Measurements from ENCODE around the gene SEMA4C.

Gene SEMA4C

GRCh38 chr2:96839875-96840850 lies 29.7 kb downstream of the SEMA4C start:
- no peak for FAIRE-seq

DNA sequence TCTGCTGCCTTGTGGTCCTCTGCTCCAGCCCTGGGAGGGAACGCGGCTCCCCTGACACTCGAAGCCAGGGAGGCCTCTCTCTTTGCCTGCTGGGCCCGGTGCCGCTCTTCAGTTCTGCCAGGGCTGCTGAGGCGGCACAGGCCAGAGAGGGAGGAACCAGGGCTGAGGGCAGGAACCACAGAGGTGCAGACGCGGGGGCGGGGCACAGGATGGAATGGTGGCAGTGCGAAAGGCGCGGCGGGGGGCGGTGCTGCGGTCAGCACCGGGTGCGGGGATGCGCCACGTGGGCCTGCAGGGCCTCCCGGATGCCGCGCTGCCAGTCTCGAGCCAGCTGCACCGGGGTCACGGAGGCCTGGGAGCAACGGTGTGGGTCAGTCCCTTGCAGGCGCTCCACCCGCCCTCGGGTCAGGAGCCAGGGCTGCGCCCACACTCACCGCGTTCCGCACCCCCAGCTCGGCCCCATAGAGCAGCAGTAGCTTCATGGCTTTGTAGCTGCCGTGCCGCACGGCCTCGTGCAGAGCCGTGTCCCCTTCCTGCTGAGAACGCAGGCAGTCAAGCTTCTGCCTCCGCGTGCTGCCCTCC lies 30.5 kb downstream of the SEMA4C start:
- FAIRE-seq = no peak

- no peak for FAIRE-seq
Observed at GRCh38 chr2:96838345-96839292, 31.3 kb downstream of the SEMA4C start.

GRCh38 chr2:96837575-96837974 lies 32.3 kb downstream of the SEMA4C start:
- FAIRE-seq = no peak

- no peak for FAIRE-seq
Observed at GRCh38 chr2:96835830-96836229, 34.0 kb downstream of the SEMA4C start.

DNA sequence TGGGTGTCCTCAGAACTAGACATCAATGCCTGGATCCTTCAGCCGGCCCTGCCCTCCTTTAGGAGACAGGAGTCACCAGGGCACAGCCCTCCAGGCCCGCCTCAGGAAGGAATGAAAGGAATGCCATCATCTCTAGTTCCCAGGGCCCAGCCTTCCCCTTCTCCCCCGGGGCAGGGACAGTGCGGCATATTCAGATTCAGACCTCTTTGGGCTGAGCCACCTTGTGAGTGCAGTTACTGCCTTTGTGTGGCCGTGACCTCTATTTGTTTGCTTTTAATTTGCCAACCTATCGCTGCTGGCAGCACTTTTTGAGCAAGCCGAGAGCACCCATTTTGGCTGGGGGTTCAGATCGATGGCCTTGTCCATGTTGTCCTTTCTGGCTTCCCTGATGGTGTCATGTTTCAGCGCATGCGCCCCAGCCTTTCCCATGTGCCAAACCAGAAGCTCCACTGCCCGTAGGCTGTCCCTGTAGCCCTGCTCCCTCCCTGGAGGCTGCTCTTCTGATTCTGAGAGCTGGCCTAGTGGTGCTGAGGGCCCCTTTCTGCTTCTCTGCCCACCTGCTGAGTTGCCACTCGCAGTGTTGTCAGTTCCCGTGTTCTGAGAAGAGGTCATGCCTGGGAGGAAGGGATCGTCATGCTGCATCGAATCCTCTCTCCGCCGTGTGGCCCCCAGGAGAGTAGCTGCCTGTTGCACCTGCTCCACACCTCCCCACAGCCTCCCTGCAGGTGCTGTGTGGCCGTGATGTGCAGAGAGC lies 36.9 kb downstream of the SEMA4C start:
- no peak for FAIRE-seq

- no peak for FAIRE-seq
Observed at GRCh38 chr2:96832408-96832753, 37.5 kb downstream of the SEMA4C start.

GRCh38 chr2:96831679-96832078 lies 38.2 kb downstream of the SEMA4C start:
- no peak for FAIRE-seq

DNA sequence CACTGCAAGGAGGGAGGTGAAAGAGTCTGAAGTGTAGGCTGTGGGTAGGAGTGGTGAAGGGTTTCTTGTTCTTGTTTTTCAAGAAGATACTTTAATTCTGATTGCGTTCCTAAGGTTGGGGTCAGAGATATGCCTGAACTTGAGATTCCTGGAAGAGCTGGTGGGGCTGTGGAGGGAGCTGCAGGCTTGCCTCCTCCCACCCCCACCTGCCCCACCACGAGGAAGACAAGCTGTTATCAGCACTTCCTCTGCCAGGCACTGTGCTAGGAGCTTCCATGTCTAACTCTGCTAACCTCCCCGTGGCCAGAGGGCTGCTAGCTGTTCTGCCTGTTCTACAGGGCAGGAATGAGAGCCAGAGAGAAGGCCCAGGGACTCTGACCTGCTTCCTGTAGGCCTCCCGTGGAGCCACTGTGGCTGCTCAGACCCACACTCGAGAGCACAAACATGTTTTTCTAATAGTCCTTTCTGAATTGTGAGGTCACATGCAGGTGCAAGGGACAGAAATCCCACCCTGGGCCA lies 39.8 kb downstream of the SEMA4C start:
- no peak for FAIRE-seq

GRCh38 chr2:96828874-96829273 lies 41.0 kb downstream of the SEMA4C start:
- FAIRE-seq = no peak

- no peak for FAIRE-seq
Observed at GRCh38 chr2:96828436-96828835, 41.4 kb downstream of the SEMA4C start.

DNA sequence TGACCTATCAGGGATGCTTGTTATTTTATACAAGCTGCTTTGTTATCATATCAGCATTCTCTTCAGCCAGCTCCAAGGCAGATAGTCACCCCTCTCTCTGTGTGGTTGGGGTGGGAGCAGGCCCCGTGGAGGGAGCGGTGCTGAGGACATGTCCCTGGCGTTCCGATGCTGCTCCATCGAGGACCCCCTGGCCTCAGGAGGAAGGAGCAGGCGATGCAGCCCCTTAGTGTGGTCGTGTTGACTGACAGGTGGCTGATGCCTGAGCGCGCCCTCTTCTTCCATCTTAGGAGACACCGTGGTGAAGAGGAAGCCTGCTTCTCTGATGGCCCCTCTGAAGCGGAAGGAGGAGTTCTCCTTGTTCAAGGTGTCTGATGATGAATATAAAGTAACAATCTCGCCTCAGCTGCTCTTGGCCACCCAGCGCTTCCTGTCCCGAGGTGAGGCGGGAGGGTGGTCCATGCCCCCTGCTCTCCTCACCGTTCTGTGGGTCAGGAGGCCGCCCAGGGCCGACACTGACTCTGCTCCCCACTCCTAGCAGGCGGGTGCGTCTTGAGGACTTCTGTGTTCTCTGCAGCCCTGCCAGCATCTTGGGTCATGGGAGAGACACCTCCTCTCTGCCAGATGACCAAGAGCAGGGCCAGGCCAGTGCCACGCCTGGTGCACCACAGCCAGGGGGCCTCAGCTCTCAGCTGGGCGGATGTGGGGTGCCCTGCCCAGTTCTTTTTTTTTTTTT lies 43.2 kb downstream of the SEMA4C start:
- no peak for FAIRE-seq

- FAIRE-seq = no peak
Observed at GRCh38 chr2:96825057-96825456, 44.8 kb downstream of the SEMA4C start.

DNA sequence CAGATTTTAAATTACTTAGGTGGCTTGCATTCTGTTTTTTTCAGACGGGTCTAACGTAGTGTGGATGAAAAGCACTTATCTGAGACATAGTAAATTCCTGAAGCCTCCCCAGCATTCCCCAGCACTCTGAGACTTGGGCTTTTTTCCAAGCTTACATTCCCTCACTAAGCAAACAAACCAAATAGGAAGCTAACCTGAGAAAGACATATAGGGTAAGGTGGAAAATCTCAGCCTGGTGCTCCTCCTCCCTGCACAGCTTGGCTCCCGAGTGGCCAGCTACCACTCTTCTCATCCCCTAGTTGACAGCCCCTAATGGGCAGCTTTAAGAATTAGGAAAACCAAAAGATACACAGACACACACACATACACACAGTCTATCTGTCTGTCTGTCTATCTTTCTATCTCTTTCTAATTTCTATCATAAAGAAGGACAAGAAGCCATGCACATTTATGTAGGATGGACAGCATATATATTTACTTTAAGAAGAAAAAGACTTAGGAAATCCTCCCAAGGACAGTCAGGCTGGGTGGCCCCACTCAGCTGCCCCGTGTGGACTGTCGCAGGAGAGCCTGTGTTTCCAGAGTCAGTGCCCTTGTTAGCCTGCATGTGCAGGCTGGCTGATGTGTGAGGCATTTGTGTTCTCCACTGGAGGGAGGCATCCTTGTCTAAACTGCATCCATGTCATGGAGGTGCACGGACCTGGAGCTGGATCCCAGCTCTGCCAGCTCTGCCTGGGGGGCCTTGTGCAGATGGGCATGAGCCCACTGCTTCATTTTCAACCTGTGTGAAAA lies 45.6 kb downstream of the SEMA4C start:
- FAIRE-seq = no peak

- no peak for FAIRE-seq
Observed at GRCh38 chr2:96823198-96823597, 46.7 kb downstream of the SEMA4C start.

- FAIRE-seq = no peak
Observed at GRCh38 chr2:96822786-96823185, 47.1 kb downstream of the SEMA4C start.

GRCh38 chr2:96821113-96821675 lies 48.7 kb downstream of the SEMA4C start:
- no peak for FAIRE-seq

DNA sequence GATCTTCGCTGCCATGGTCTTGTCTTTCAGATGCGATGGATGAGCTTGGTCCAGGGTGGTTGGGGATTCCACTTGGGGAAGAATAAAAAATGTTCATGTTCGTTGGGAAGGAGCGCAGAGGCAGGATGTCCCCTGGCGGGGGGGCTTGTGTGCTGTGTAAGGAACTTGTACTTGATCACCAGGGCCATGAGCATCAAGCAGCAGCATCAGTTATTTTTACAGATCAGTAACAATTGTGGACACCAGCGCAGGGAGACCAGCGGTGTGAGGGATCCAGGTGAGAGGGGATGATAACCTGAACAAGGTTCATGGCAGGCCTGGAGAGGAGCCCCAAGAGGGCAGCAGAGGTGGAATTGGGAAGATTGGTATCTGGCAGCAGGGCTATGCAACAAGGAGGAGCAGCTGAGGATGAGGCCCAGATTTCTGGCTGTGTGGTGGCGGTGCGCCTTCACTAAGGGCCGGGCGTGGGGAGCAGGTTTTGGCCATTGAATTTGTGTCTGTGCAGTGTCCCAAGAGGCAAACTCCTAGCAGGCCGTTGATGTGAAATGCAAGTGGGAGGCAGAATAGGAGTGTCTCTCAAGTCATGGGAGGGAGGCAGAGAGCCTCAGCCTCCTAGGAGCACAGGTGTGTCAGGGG lies 49.9 kb downstream of the SEMA4C start:
- no peak for FAIRE-seq

- no peak for FAIRE-seq
Observed at GRCh38 chr2:96819128-96819875, 50.6 kb downstream of the SEMA4C start.
